DND-41 (cell line): ENCODE results near the gene PLXNB3.

Source experiments
- ATAC-seq: fragments of 200-7000 bp; cut with Tn5 transposase; 3 replicates; pipeline ENCODE4 v1.9.1; 2021; ENCODE audit warnings: low read depth; ENCODE audit not compliant: insufficient read depth
- DNase-seq: peaks from one replicate; pipeline ENCODE4 v3.0.0-alpha.2; 2020
- H2AFZ ChIP-seq: 2 replicates; pipeline ENCODE4 v1.6.0; 2012; ENCODE audit warnings: low read depth, low read length
- H3K27ac ChIP-seq: 2 replicates; pipeline ENCODE4 v1.5.1; 2012; ENCODE audit warnings: low read length, inconsistent platforms
- H3K27me3 ChIP-seq: fragments of 200-600 bp; sonication (generic); 2 replicates; pipeline ENCODE4 v1.6.0; 2012; ENCODE audit warnings: low read length, mild to moderate bottlenecking, inconsistent platforms; ENCODE audit not compliant: insufficient read depth, poor library complexity
- H3K36me3 ChIP-seq: 2 replicates; pipeline ENCODE4 v1.5.1; 2012; ENCODE audit warnings: low read length, inconsistent platforms; ENCODE audit not compliant: insufficient read depth
- H3K4me1 ChIP-seq: 2 replicates; pipeline ENCODE4 v1.5.1; 2012; ENCODE audit warnings: mild to moderate bottlenecking, low read length; ENCODE audit not compliant: insufficient read depth
- H3K4me2 ChIP-seq: 2 replicates; pipeline ENCODE4 v1.6.0; 2012; ENCODE audit warnings: mild to moderate bottlenecking, moderate library complexity, low read length, inconsistent platforms; ENCODE audit not compliant: insufficient read depth
- H3K4me3 ChIP-seq, 2 experiments: fragments of 200-600 bp in 1 of 2; shearing (Covaris generic) in 1 of 2; 2 replicates each; pipeline ENCODE4 v1.5.1; 2012 to 2016; ENCODE audit warnings: inconsistent platforms in 2 of 2, low read length in 2 of 2, mild to moderate bottlenecking in 2 of 2, low read depth in 1 of 2, moderate library complexity in 1 of 2
- H3K79me2 ChIP-seq: 2 replicates; pipeline ENCODE4 v1.6.0; 2012; ENCODE audit warnings: low read length, inconsistent platforms; ENCODE audit not compliant: insufficient read depth
- H3K9ac ChIP-seq: 2 replicates; pipeline ENCODE4 v1.6.0; 2012; ENCODE audit warnings: low read depth, mild to moderate bottlenecking, inconsistent platforms, low read length, moderate library complexity
- H3K9me3 ChIP-seq: 2 replicates; pipeline ENCODE4 v1.5.1; 2012; ENCODE audit warnings: low read length, moderate library complexity, mild to moderate bottlenecking, inconsistent platforms; ENCODE audit not compliant: insufficient read depth, severe bottlenecking
- H4K20me1 ChIP-seq: 2 replicates; pipeline ENCODE4 v1.6.0; 2012; ENCODE audit warnings: low read length; ENCODE audit not compliant: insufficient read depth
- CTCF ChIP-seq: IDR thresholded peaks from 2 replicates; pipeline ENCODE4 v1.5.1; 2012; ENCODE audit warnings: borderline replicate concordance, low read length, moderate library complexity, mild to moderate bottlenecking; ENCODE audit not compliant: poor library complexity, severe bottlenecking; ENCODE audit errors: extremely low read depth
- EZH2 ChIP-seq: IDR thresholded peaks from 3 replicates; pipeline ENCODE4 v1.6.1; 2012; ENCODE audit warnings: borderline replicate concordance, low read depth, mild to moderate bottlenecking, moderate library complexity, low read length, inconsistent platforms; ENCODE audit not compliant: severe bottlenecking

Gene PLXNB3

GRCh38 chrX:153769865-153770600 is 6.0 kb downstream of the PLXNB3 start:
- TF ChIP-seq CTCF: no peak
- H3K4me3 ChIP-seq: no peak overlapping the region
- H3K9me3 ChIP-seq: no peaks in the 10 kb centered on the region
- ATAC-seq (no peak), DNase-seq (no peak)
- H3K27me3 ChIP-seq: no peaks in the 10 kb centered on the region
- H3K9ac ChIP-seq: no peak overlapping the region
- no peaks in the 10 kb centered on the region for H3K79me2 ChIP-seq
- H3K4me2 ChIP-seq: no peak overlapping the region
- H2AFZ ChIP-seq: no peak overlapping the region
- no peaks in the 10 kb centered on the region for H3K36me3 ChIP-seq
- no peak overlapping the region for H3K27ac ChIP-seq
- H4K20me1 ChIP-seq: no peaks in the 10 kb centered on the region
- H3K4me1 ChIP-seq: peaks cover 20% of the 10 kb centered on the region

- H3K79me2 ChIP-seq: no peaks in the 10 kb centered on the region
- no peaks in the 10 kb centered on the region for H3K36me3 ChIP-seq
- H3K9ac ChIP-seq: no peak overlapping the region
- H3K27ac ChIP-seq: no peak overlapping the region
- no peak for ATAC-seq
- no peak overlapping the region for H3K4me3 ChIP-seq
- TF ChIP-seq CTCF (no peak), EZH2 (no peak)
- H4K20me1 ChIP-seq: no peaks in the 10 kb centered on the region
- no peaks in the 10 kb centered on the region for H3K27me3 ChIP-seq
- no peak overlapping the region for H2AFZ ChIP-seq
- peaks cover 16% of the 10 kb centered on the region for H3K4me1 ChIP-seq
- H3K4me2 ChIP-seq: no peak overlapping the region
- no peak for DNase-seq
- no peaks in the 10 kb centered on the region for H3K9me3 ChIP-seq
These were observed 6.8 kb downstream of the PLXNB3 start for GRCh38 chrX:153770601-153771414.

GRCh38 chrX:153771415-153772315 is 7.6 kb downstream of the PLXNB3 start:
- DNase-seq: no peak
- no peaks in the 10 kb centered on the region for H3K36me3 ChIP-seq
- H3K4me3 ChIP-seq: no peak overlapping the region
- no peaks in the 10 kb centered on the region for H3K9me3 ChIP-seq
- no peak overlapping the region for H3K4me2 ChIP-seq
- H3K9ac ChIP-seq: no peak overlapping the region
- H3K27me3 ChIP-seq: no peaks in the 10 kb centered on the region
- TF ChIP-seq CTCF: no peak
- TF ChIP-seq EZH2: no peak
- no peaks in the 10 kb centered on the region for H3K79me2 ChIP-seq
- H2AFZ ChIP-seq: no peak overlapping the region
- no peak overlapping the region for H3K27ac ChIP-seq
- no peak for ATAC-seq
- H3K4me1 ChIP-seq: peaks cover 8% of the 10 kb centered on the region
- no peaks in the 10 kb centered on the region for H4K20me1 ChIP-seq
